Lower leg skin (tissue), 4 donors: Measurements from ENCODE around the gene TNFRSF1B. TPM values are rescaled to one million over a fixed set of nuclear protein-coding genes. Genes with fewer than 3 reads are reported as not detected.

Experiments used
- DNase-seq, 2 donors: peaks; one replicate each; pipeline ENCODE4 v3.0.0-alpha.2; 2019; ENCODE audit warnings: low spot score in 2 of 2
- H3K4me3 ChIP-seq: fragments of 200-600 bp; sonication (generic); 2 replicates; pipeline ENCODE4 v1.5.1; 2017; ENCODE audit warnings: mild to moderate bottlenecking, low read depth; ENCODE audit not compliant: poor library complexity, severe bottlenecking
- CTCF ChIP-seq, 3 donors: fragments of 450-650 bp; IDR thresholded peaks; one replicate each; pipeline ENCODE4 v1.5.1; 2016; ENCODE audit warnings: antibody characterized with exemption in 3 of 3, mild to moderate bottlenecking in 3 of 3, moderate library complexity in 2 of 3
- POLR2A ChIP-seq, 2 donors: fragments of 450-650 bp; IDR thresholded peaks; one replicate each; pipeline ENCODE4 v1.6.1; 2016 to 2017; ENCODE audit warnings: antibody characterized with exemption in 2 of 2, mild to moderate bottlenecking in 1 of 2, moderate library complexity in 1 of 2
- WGBS, 2 donors: methylation state at CpG; one replicate each; pipeline ENCODE4 v1.1.5; 2018; 5-methylcytosine and 5-hydroxymethylcytosine counted together
- intact Hi-C: fragments of 100-400 bp; cut with DNase I; formaldehyde crosslinking; loops from one replicate; pipeline ENCODE4 v1.15.0; 2023; ENCODE audit warnings: low total_unique reads
- total RNA-seq, 4 donors: library from RNA; depleted of rRNA; stranded (reverse); fragments of >200 nt; gene quantifications; one replicate each; pipeline ENCODE4 v1.1.0, GENCODE V29; 2016

The TNFRSF1B gene
- total RNA-seq, 4 donors from 2014 or later = 8.5 to 33.1 (median 16.3) TPM

GRCh38 chr1:12161662-12162458 lies 4.9 kb upstream of the TNFRSF1B start:
- TF ChIP-seq POLR2A (IDR thresholded peaks at IDR 0.05) (no peak), CTCF (IDR thresholded peaks at IDR 0.05) (no peak)
- peak; percentile 82 to 95 for DNase-seq
- 24 to 29% methylated on average over 7 to 9 of the region's 9 CpGs for WGBS, 2 donors
- no peak overlapping the region for H3K4me3 ChIP-seq
- intact Hi-C loops = no loop called here

- intact Hi-C loops = no loop called here
- H3K4me3 ChIP-seq = no peak overlapping the region
- WGBS, 2 donors = 83 to 99% methylated on average over 11 of the region's 11 CpGs
- DNase-seq = no peak
- TF ChIP-seq POLR2A (IDR thresholded peaks at IDR 0.05) (no peak), CTCF (IDR thresholded peaks at IDR 0.05) (no peak)
Measured at GRCh38 chr1:12162459-12163137, 4.2 kb upstream of the TNFRSF1B start.

GRCh38 chr1:12163210-12163609 lies 3.6 kb upstream of the TNFRSF1B start:
- intact Hi-C loops = no loop called here
- H3K4me3 ChIP-seq = no peak overlapping the region
- 73 to 78% methylated on average over 9 of the region's 9 CpGs for WGBS, 2 donors
- DNase-seq = no peak
- TF ChIP-seq CTCF (IDR thresholded peaks at IDR 0.05) (no peak), POLR2A (IDR thresholded peaks at IDR 0.05) (no peak)

GRCh38 chr1:12164210-12164609 lies 2.6 kb upstream of the TNFRSF1B start:
- no peak for TF ChIP-seq POLR2A (IDR thresholded peaks at IDR 0.05)
- no peak for TF ChIP-seq CTCF (IDR thresholded peaks at IDR 0.05)
- H3K4me3 ChIP-seq = no peak overlapping the region
- 92 to 95% methylated on average over 5 of the region's 5 CpGs for WGBS, 2 donors
- intact Hi-C loops = no loop called here
- DNase-seq = no peak

- TF ChIP-seq POLR2A (IDR thresholded peaks at IDR 0.05) = no peak
- TF ChIP-seq CTCF (IDR thresholded peaks at IDR 0.05) = no peak
- DNase-seq = no peak
- no peak overlapping the region for H3K4me3 ChIP-seq
- intact Hi-C loops = no loop called here
- 88 to 98% methylated on average over 4 of the region's 4 CpGs for WGBS, 2 donors
Measured at GRCh38 chr1:12165342-12165741, 1.4 kb upstream of the TNFRSF1B start.
